Subcutaneous adipose tissue (tissue), 4 donors: ENCODE measurements around the gene ZNF474. TPM values are rescaled to one million over a fixed set of nuclear protein-coding genes. Genes with fewer than 3 reads are reported as not detected.

Source experiments
- total RNA-seq, 4 donors: library from RNA; depleted of rRNA; stranded (reverse); fragments of >200 nt; gene quantifications; one replicate each; pipeline ENCODE4 v1.1.0, GENCODE V29; 2016
- TF ChIP-seq, protein P1 (sequence below): fragments of 450-650 bp; IDR thresholded peaks from one replicate; pipeline ENCODE4 v1.5.1; 2016; ENCODE audit warnings: low read depth, mild to moderate bottlenecking, control low read depth, antibody characterized with exemption, moderate library complexity

Gene ZNF474
- total RNA-seq, 4 donors from 2014 or later = 0.44 TPM; not detected in 3

DNA sequence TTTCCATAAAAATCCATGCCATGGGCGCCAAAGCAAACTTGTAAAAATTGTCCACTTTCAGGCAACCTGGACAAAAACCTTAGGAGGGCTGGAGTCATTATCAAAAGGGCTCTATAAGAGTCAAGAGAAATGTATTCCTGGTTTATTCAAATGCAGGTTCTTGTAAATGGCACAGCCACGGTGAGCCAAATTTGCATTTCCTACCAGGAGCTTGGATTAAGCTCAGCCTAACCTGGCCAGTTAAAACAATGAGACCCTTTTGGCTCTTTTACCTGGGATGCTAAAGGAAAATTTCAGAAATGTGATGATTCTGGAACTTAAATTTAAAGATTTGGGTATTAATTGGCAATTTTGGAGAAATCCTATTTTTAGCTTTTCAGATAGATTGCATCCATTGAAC is 8.9 kb upstream of the ZNF474 start:
- TF ChIP-seq, protein P1, sequence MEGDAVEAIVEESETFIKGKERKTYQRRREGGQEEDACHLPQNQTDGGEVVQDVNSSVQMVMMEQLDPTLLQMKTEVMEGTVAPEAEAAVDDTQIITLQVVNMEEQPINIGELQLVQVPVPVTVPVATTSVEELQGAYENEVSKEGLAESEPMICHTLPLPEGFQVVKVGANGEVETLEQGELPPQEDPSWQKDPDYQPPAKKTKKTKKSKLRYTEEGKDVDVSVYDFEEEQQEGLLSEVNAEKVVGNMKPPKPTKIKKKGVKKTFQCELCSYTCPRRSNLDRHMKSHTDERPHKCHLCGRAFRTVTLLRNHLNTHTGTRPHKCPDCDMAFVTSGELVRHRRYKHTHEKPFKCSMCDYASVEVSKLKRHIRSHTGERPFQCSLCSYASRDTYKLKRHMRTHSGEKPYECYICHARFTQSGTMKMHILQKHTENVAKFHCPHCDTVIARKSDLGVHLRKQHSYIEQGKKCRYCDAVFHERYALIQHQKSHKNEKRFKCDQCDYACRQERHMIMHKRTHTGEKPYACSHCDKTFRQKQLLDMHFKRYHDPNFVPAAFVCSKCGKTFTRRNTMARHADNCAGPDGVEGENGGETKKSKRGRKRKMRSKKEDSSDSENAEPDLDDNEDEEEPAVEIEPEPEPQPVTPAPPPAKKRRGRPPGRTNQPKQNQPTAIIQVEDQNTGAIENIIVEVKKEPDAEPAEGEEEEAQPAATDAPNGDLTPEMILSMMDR = no peak

DNA sequence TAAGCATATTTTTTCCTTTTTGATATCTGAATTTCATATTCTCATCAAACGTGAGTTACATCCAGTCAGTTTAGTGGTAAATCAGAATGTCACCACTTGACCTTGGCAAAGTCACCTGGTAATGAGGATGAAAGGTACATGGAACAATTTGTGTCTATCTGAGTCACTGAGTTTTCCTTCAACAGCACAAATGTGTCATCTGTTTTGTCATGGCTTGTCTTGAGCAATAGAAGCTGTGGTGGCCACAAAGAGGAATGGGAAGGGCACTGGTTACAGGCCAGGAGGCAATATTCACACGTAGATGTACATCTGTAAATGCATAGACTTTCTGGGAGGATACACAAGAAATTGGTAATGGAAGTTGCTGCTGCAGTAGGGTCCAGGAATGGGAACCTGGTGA is 8.4 kb upstream of the ZNF474 start:
- TF ChIP-seq, protein P1 = no peak

DNA sequence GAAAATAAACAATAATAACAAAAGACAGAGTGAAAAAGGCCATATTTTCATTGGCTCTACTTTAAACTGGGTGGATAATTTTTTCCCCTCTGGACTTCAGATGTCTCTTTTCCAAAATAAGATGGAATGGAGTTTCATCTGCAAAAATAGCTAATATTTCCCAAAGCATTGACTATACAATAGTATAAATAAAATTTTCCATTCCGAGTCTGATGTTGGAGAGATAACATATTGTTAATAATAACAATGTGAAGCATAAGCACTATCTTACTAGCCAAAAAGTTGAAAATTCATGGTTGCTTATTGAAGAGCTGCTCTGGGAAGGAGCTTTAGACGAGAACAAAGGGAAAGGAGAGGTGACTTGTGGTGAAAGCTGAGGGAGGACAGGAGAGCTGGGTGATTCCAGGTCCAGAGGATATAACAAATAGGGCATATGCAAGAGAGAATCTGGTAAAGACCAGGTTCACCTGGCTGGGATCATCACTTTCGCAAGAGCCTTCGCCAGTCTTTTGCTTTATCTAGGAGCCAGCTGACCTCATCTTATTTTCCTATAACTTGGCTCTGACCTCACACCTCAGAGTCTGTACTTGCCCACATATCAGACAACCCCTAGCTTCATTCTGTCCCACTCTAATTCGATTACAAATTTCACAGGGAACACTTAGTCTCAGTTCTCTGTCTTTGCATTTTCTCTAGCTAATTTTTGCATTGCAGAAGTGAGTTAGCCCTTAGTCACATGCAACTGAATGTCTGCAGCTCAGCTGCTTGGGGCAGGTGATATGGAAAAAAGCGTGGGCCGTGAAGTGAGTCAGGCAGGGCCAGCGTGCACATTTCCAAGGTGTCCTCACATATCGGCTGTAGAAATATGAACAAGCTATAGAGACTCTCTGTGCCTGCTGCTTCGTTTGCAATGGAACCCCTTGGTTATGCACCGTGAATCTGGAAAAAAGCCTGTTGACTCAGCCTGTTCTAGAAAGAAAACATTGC is 7.6 kb upstream of the ZNF474 start:
- TF ChIP-seq, protein P1 = no peak

DNA sequence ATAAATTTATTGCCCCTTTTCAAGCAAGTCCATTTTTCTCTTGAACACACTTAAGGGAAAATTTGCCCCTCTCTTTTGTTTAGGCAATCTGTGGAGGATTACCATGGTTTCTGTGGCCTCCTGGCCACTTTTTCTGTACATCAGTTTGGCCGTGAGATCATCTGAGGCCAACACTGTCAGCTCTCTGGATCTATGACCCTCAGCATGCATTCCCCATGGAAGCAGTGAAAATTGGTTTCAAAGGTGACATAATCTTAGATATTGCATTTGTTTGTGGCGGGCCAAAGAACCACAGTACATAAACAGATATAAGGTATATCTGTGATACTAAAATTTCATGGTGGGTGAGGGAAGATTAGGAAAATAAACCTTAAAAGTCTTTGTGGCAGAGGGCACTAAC is 4.6 kb upstream of the ZNF474 start:
- TF ChIP-seq, protein P1 = no peak

DNA sequence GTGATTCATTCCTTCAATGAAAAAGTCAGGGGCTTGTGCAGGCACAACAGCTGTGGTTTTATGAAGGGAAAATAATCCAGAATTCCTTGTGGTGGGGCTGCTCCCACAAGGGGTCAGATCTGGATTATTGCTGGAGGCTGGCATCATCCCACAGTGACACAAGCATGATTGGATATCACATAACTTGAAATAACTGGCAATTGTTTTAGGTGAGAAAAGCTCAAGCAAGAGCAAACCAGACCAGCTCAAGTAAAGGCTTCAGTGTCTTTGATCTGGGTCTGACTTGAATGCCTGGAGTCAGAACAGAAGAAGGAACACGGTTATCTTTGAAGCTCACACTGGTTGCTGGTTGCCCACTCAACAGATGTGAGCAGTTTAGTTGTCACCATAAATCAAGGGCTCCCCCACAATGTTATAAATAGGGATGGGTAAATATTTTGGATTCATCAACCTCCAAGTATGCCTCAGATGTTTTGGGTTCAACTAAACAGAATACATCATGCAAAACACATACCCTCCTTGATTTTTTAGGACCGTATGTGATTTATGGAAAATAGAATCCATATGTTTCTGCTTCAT is 3.1 kb upstream of the ZNF474 start:
- TF ChIP-seq, protein P1 = no peak

DNA sequence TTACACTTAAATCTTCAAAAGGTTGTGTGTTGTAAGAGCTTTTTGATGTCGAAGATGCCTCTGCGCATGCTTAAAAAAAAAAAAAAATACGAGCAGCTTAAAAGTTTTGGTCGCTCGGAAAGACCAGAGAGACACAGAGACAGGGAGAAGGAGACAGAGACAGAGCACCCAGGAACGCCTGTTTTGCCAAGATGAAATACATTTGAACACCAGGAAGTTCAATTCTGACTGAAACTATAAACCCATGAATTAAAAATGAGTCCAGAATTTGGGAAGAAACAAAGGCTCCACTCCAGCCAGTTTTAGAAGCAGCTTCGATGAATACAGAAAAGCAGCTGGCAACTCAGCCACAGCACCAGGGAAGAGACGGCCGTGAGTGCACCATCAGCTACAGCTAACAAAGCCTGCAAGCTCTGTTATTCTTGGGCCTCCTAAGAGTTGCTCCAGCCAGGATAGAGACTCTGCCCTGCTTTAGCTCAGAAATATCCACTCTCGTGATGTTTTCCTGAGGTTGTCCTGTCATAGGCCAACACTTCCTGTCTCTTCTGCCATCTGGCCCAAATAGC is 2.5 kb upstream of the ZNF474 start:
- TF ChIP-seq, protein P1 = no peak

DNA sequence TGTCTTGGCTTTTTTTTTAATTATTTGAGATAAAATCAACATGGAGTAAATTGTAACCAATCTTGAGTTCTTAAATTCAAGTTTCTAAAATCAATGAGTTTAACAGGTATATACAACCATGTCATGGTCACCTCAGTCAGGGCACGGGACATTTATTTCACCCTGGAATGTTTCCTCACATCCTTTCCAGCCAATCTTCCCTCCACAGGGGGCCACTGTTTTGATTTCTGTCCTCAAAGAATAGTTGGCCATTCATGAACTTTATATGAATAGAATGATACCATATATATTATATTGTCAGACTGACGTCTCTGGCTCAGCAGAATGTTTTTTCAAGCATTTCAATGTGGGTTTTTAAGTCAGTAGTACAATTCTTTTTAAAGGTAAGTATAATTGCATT is 806 bp downstream of the ZNF474 start:
- TF ChIP-seq, protein P1 = no peak
